ENCODE measurements around the gene WDPCP.

Gene WDPCP

DNA sequence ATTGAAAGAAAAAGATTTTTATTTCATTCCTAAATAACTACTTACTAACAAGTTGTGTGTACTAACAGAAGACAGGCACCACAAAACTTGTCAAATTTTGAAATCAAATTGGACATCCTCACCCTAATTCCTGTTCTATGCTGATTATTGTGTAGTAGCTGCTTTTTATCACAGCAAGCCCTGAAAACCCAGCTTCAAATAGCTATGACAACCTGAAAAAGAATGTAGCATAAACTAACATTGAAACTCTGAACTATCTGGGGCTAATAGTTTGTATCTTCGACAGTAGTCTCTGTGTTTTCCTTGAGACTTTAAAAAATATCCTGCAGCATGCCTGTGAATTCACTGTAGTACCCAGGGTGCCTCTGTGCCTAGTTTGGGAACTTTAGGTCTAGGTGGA lies 122.6 kb downstream of the WDPCP start:
- TF ChIP-seq, protein P1, sequence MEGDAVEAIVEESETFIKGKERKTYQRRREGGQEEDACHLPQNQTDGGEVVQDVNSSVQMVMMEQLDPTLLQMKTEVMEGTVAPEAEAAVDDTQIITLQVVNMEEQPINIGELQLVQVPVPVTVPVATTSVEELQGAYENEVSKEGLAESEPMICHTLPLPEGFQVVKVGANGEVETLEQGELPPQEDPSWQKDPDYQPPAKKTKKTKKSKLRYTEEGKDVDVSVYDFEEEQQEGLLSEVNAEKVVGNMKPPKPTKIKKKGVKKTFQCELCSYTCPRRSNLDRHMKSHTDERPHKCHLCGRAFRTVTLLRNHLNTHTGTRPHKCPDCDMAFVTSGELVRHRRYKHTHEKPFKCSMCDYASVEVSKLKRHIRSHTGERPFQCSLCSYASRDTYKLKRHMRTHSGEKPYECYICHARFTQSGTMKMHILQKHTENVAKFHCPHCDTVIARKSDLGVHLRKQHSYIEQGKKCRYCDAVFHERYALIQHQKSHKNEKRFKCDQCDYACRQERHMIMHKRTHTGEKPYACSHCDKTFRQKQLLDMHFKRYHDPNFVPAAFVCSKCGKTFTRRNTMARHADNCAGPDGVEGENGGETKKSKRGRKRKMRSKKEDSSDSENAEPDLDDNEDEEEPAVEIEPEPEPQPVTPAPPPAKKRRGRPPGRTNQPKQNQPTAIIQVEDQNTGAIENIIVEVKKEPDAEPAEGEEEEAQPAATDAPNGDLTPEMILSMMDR (IDR thresholded peaks at IDR 0.05; ENCODE audit: poor library complexity, severe bottlenecking) = no peak
- no peak for ATAC-seq (ENCODE audit: low read depth)
- Histone ChIP-seq H3K36me3 (ENCODE audit: low read depth) (no peaks in the 10 kb centered on the region), H3K4me3 (ENCODE audit: severe bottlenecking) (no peak overlapping the region), H3K4me1 (ENCODE audit: insufficient read depth, poor library complexity, severe bottlenecking) (no peaks in the 10 kb centered on the region), H3K9me3 (ENCODE audit: severe bottlenecking) (no peaks in the 10 kb centered on the region), H3K27me3 (ENCODE audit: insufficient read depth, poor library complexity, severe bottlenecking) (no peaks in the 10 kb centered on the region), H3K27ac (ENCODE audit: poor library complexity, severe bottlenecking) (no peak overlapping the region)
- DNase-seq (ENCODE audit: low spot score) = no peak

DNA sequence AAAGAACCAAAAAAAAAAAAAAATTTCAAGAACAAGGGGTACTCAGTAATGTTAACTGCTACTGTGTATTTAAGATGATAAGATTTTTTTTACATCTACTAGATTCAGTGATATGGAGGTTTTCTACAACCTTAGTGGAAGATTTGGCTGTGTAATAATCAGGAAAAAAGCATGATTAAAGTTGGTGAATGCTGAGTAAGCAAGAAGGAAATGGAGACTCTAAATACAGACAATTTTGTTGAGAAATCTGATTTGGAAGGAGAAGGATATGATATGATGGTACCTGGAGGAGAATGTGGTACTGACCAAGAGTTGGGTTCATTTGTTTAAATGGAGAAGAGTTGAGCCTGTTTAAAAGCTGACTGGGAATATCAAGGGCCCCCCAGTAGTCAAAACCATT lies 125.1 kb downstream of the WDPCP start:
- no peaks in the 10 kb centered on the region for H3K9me3 ChIP-seq (ENCODE audit: severe bottlenecking)
- H3K27me3 ChIP-seq (ENCODE audit: insufficient read depth, poor library complexity, severe bottlenecking) = no peaks in the 10 kb centered on the region
- no peak for DNase-seq (ENCODE audit: low spot score)
- no peak for ATAC-seq (ENCODE audit: low read depth)
- H3K4me3 ChIP-seq (ENCODE audit: severe bottlenecking) = no peak overlapping the region
- H3K4me1 ChIP-seq (ENCODE audit: insufficient read depth, poor library complexity, severe bottlenecking) = no peaks in the 10 kb centered on the region
- no peak overlapping the region for H3K27ac ChIP-seq (ENCODE audit: poor library complexity, severe bottlenecking)
- no peaks in the 10 kb centered on the region for H3K36me3 ChIP-seq (ENCODE audit: low read depth)
- TF ChIP-seq, protein P1 (IDR thresholded peaks at IDR 0.05; ENCODE audit: poor library complexity, severe bottlenecking) = no peak

DNA sequence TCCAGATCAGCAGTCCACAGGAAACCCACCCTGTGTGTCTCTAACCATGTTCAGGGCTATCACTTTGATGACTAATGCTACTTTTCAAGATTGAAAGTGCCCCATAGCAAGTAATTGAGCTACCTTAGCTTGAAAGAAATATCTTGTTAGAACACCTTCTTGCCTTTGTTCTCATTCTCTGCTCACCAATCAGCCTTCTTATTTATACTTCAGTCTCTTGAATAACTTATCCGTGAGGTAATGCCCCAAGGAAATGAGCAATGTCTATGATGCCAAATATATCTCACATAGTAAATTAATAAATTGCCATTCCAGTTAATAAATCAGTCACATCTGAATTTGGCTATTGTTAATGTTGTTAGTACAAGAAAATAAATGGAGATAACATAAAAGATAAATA lies 141.6 kb downstream of the WDPCP start:
- ATAC-seq (ENCODE audit: low read depth) = no peak
- Histone ChIP-seq H3K27me3 (ENCODE audit: insufficient read depth, poor library complexity, severe bottlenecking) (no peaks in the 10 kb centered on the region), H3K9me3 (ENCODE audit: severe bottlenecking) (no peaks in the 10 kb centered on the region), H3K36me3 (ENCODE audit: low read depth) (no peaks in the 10 kb centered on the region), H3K27ac (ENCODE audit: poor library complexity, severe bottlenecking) (no peak overlapping the region), H3K4me1 (ENCODE audit: insufficient read depth, poor library complexity, severe bottlenecking) (peaks cover 5% of the 10 kb centered on the region), H3K4me3 (ENCODE audit: severe bottlenecking) (no peak overlapping the region)
- no peak for DNase-seq (ENCODE audit: low spot score)
- TF ChIP-seq, protein P1 (IDR thresholded peaks at IDR 0.05; ENCODE audit: poor library complexity, severe bottlenecking) = no peak

DNA sequence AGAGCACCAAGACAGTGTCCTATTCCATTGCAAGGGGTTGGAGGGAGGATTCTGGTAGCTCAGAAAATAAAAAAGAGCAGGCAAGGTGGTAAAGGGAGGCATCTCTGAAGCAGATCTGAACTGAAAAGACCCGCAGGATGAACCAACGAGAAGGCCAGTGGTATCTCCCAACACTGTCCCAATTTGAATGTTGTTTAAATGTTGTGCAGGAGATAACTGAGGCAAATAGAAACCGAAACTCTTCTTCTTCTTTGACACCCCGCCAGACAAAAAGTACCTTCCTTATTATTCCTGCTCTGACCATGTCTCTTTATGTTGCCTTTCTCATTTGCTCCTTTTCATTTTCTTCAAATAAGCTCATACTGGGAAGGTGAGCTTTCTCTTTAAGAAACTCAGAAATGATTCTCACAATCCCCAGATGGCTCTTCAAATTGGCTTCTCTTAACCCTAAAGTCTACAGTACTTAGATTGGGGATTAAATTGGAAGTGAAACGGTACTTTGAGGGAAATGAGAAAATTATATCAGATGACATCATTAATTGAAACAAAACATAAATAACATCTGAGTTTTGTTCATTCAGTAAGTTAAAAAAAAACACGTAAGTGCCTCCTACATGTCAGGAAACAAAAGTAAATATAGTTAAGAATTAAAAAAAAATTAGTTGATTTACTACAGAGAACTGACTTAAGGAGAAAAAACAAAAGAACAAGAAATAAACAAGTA lies 143.6 kb downstream of the WDPCP start:
- Histone ChIP-seq H3K4me1 (ENCODE audit: insufficient read depth, poor library complexity, severe bottlenecking) (peaks cover 5% of the 10 kb centered on the region), H3K27ac (ENCODE audit: poor library complexity, severe bottlenecking) (no peak overlapping the region), H3K27me3 (ENCODE audit: insufficient read depth, poor library complexity, severe bottlenecking) (no peaks in the 10 kb centered on the region), H3K9me3 (ENCODE audit: severe bottlenecking) (no peaks in the 10 kb centered on the region), H3K36me3 (ENCODE audit: low read depth) (no peaks in the 10 kb centered on the region), H3K4me3 (ENCODE audit: severe bottlenecking) (no peak overlapping the region)
- ATAC-seq (ENCODE audit: low read depth) = no peak
- DNase-seq (ENCODE audit: low spot score) = no peak
- TF ChIP-seq, protein P1 (IDR thresholded peaks at IDR 0.05; ENCODE audit: poor library complexity, severe bottlenecking) = no peak

DNA sequence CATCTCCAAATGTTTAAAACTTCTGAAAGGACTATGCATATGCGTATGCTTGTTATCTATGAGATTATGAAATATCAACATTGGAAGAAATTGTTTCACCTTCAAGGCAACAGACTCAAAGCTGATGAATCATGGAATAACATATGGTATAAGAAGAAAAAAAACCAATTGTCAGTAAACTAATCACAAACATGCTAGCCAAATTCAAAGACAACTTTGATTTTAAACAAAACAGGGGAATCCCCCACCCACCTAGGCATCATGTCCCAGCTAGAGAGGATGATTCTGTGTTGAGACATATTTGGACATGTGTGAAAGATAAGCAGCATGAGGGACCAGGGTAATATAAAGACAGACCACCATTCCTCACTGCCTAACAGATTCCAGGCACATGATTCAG lies 147.7 kb downstream of the WDPCP start:
- no peaks in the 10 kb centered on the region for H3K9me3 ChIP-seq (ENCODE audit: severe bottlenecking)

More for the DNA sequence above, 147.7 kb downstream of the WDPCP start:
- Histone ChIP-seq H3K27ac (ENCODE audit: poor library complexity, severe bottlenecking) (no peak overlapping the region), H3K36me3 (ENCODE audit: low read depth) (no peaks in the 10 kb centered on the region), H3K4me3 (ENCODE audit: severe bottlenecking) (no peak overlapping the region), H3K27me3 (ENCODE audit: insufficient read depth, poor library complexity, severe bottlenecking) (no peaks in the 10 kb centered on the region), H3K4me1 (ENCODE audit: insufficient read depth, poor library complexity, severe bottlenecking) (no peaks in the 10 kb centered on the region)
- DNase-seq (ENCODE audit: low spot score) (no peak), ATAC-seq (ENCODE audit: low read depth) (no peak)
- TF ChIP-seq, protein P1 (IDR thresholded peaks at IDR 0.05; ENCODE audit: poor library complexity, severe bottlenecking) = no peak

Measured in RWPE2 (cell line).